GM18868 (cell line): ENCODE results near the gene USO1.
"Not testable (repeated sequence)": the region's sequence is repeated elsewhere in the genome, so short reads cannot be mapped to it uniquely, and the experiment has no call there.

Source experiments
- ATAC-seq: cut with Tn5 transposase; IDR thresholded peaks from one replicate; pipeline ENCODE4 v1.9.1; 2021; ENCODE audit warnings: mild to moderate bottlenecking, moderate library complexity; ENCODE audit not compliant: unreplicated experiment

Gene USO1

DNA sequence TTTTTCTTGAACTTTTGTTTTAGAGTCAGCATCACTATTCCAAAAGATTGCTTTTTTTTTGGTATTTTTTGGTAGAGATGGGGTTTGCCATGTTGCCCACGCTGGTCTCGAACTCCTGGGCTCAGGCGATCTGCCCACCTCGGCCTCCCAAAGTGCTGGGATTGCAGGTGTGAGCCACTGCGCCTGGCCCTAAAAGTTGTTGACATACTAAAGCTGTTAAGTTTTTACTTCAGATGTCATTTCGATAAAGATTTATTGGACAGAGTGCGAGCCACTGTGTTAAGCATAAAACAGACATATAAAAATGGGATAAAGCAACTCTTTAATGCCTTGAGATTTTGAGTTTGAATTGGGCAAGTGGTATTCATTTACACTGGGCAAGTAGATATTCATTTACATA is 28.3 kb downstream of the USO1 start:
- ATAC-seq: no peak

DNA sequence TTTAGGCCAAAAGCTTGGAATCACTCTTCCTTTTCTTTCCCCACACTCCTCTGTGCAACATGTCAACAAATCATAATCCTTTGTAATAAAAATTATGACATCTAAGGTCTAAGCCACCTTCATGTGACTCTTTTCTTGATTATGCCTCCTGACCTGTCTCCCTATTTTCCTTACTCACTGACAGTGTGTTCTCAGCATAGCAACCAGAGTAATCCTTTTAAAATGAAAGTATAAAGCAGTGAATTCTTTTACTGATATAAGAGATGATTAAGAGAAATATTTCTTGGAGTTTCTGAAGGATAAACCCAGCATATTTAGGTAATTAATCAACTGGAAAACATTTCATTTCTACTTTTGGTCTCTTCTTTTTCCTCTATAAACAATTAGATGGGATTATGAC is 44.7 kb downstream of the USO1 start:
- ATAC-seq: no peak

- ATAC-seq: no peak
Measured at GRCh38 chr4:75771607-75772006, 47.2 kb downstream of the USO1 start.

GRCh38 chr4:75777589-75777988 is 53.2 kb downstream of the USO1 start:
- ATAC-seq: no peak

DNA sequence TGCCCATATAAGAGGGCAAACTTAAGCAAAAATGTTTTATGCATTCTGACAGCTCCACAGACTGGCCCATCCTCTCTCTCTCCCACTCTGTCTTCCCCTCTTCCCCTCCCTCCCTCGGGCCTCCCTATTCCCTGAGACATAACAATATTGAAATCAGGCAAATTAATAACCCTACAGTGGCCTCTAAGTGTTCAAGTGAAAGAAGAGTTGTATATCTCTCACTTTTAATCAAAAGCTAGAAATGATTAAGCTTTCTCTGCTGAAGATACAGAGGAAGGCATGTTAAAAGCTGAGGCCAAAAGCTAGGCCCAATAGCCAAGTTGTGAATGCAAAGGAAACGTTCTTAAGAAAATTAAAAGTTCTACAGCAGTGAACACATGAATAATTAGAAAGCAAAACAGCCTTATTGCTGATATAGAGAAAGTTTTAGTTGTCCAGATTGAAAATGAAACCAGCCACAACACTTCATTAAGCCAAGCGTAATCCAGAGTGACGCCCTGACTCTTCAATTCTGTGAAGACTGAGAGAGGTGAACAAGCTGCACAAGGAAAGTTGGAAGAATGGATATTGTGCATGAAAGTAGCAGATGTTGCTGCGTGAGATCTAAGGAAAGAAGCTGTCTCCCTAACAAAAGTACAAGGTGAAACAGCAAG is 54.9 kb downstream of the USO1 start:
- ATAC-seq: no peak

DNA sequence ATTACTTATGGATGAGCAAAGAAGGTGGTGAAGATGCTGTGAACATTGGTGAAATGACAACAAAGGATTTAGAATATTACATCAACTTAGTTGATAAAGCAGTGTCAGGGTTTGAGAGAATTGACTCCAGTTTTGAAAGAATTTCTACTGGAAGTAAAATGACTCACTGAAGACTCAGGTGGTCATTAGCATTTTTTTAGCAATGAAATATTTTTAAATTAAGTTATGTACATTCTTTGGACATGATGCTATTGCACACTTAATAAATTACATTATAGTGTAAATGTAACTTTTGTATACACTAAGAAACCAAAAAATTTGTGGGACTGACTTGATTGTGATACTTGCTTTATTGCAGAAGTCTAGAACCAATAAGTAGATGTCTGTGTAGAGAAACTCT is 56.9 kb downstream of the USO1 start:
- ATAC-seq: no peak

DNA sequence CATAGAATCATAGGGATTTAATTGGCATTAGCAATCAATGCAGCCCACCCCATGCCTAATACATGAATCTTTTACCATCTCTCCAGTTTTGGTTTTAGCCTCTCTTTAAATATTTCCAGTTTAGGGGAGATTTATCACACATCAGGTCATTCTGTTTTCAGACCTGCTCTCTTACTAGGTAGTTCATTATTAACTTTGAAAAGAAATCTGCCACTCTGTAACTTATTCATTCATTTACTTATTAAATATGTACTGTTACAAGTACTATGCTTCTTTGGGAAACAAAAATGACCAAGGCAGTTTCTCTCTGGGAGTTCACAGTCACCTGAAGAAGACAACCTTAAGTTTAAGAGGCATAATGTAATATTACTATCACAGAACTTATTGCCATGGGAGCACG is 62.1 kb downstream of the USO1 start:
- no peak for ATAC-seq

- no peak for ATAC-seq
Measured at GRCh38 chr4:75786938-75787337, 62.6 kb downstream of the USO1 start.

- no peak for ATAC-seq
Measured at GRCh38 chr4:75790024-75790423, 65.6 kb downstream of the USO1 start.

DNA sequence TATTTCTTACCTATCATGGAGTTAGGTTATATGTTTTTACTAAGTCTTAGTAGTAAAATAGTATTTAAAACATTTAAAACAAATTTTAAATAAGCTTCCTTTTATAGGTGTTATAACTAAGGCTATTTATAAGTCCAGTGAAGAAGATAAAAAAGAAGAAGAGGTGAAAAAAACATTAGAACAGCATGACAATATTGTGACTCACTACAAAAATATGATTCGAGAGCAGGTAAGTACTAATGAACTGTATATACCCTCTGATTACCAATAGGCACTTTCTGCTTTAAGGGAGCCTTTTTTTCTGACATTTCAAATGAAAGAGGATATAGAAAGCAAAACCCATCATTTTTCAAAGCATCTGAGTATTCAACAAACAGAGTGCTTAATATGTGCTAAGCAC is 76.6 kb downstream of the USO1 start:
- ATAC-seq: no peak

DNA sequence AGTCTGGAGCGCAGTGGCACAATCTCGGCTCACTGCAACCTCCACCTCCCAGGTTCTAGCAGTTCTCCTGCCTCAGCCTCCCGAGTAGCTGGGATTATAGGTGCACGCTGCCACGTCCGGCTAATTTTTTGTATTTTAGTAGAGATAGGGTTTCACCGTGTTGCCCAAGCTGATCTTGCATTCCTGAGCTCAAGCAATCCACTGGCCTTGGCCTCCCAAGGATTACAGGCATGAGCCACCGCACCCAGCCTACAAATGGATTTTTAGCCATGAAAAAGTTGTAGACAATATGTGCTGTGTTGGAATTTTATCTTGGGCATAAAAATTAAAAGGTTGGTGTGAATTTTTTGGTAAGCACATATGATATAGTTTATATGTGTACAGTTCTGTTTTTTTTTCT is 81.7 kb downstream of the USO1 start:
- ATAC-seq: not testable (repeated sequence)

DNA sequence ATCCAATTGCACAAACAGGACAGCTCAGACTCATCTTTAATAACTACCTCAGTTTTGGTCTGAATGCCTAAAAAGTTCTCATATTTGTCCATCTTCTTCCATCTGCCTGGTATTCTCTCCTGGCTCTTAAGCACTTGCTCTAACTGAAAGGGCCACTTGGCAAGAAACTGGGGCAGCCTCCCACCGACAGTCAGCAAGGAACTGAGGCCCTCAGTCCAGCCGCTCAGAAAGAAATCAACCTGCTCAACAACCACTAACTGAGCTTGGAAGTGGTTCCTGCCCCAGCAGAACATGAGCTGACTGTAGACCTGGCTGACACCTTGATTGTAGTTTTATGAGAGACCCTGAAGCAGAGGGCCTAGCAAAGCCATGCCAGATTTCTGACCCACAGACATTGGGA is 93.5 kb downstream of the USO1 start:
- ATAC-seq: no peak

DNA sequence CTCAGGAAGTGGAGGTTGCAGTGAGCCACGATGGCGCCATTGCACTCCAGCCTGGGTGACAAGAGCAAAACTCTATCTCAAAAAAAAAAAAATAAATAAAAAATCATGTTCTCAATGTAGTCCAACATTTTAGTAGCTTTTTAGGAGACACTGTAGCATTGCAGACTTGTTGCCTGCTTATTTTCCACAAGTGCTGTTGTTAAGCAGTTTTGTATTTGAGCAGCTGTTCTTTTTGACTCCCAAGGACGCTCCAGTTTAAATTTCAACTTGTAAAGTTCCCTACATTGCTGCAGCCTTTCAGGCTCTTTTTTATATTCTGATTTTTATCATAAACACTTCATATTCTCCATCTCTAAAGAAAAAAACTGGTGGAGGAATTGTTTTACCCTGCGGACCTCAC is 94.7 kb downstream of the USO1 start:
- ATAC-seq: no peak

- no peak for ATAC-seq
Measured at GRCh38 chr4:75820197-75820596, 95.8 kb downstream of the USO1 start.

- no peak for ATAC-seq
Measured at GRCh38 chr4:75820676-75821075, 96.3 kb downstream of the USO1 start.

GRCh38 chr4:75821216-75821615 is 96.8 kb downstream of the USO1 start:
- no peak for ATAC-seq

GRCh38 chr4:75821966-75822365 is 97.6 kb downstream of the USO1 start:
- ATAC-seq: no peak

DNA sequence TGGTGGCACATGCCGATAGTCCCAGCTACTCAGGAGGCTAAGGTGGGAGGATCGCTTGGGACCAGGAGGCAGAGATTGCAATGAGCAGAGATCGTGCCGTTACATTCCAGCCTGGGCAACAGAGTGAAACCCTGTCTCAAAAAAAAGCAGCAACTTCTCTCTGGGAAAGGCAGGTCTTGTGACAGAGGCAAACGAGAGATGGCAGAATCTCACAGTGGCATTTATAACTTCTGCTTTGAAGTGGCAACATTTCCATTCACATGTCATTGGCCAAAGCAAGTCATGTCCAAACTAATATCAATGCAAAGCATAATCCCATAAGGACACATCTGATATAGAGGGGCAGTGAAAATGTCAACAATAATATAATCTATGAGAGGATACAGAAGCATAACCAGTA is 98.0 kb downstream of the USO1 start:
- no peak for ATAC-seq

GRCh38 chr4:75823812-75824211 is 99.4 kb downstream of the USO1 start:
- no peak for ATAC-seq

GRCh38 chr4:75830906-75831305 is 106.5 kb downstream of the USO1 start:
- ATAC-seq: no peak

- no peak for ATAC-seq
Measured at GRCh38 chr4:75831856-75832405, 107.6 kb downstream of the USO1 start.

- no peak for ATAC-seq
Measured at GRCh38 chr4:75834095-75834771, 109.9 kb downstream of the USO1 start.

- no peak for ATAC-seq
Measured at GRCh38 chr4:75834772-75835154, 110.4 kb downstream of the USO1 start.
